ENCODE data around the gene GLT8D1. TPM values are rescaled to one million over a fixed set of nuclear protein-coding genes. Genes with fewer than 3 reads are reported as not detected.

The GLT8D1 gene
- total and polyA plus RNA-seq, 7 donors, result 12.0 to 40.1 (median 20.2) TPM

DNA sequence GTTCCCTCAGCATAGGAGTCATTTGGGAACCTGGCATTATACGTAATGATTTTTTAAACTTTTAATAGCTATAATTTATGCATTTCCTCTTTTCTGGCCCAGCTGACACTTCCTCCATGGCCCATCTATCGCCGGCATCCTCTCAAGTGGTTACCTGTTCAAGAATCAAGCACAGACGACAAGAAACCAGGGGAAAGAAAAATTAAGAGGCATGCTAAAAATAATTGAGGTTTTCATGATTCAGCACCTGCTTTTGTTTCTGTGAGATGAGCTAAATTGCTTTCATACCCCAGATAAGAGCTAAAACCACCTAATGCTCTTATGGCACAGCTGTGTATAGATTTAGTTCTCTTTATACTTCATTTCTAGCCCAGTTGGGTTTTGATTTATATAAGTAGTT, 2.0 kb upstream of the GLT8D1 start:
- TF ChIP-seq, protein P1, sequence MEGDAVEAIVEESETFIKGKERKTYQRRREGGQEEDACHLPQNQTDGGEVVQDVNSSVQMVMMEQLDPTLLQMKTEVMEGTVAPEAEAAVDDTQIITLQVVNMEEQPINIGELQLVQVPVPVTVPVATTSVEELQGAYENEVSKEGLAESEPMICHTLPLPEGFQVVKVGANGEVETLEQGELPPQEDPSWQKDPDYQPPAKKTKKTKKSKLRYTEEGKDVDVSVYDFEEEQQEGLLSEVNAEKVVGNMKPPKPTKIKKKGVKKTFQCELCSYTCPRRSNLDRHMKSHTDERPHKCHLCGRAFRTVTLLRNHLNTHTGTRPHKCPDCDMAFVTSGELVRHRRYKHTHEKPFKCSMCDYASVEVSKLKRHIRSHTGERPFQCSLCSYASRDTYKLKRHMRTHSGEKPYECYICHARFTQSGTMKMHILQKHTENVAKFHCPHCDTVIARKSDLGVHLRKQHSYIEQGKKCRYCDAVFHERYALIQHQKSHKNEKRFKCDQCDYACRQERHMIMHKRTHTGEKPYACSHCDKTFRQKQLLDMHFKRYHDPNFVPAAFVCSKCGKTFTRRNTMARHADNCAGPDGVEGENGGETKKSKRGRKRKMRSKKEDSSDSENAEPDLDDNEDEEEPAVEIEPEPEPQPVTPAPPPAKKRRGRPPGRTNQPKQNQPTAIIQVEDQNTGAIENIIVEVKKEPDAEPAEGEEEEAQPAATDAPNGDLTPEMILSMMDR (IDR thresholded peaks at IDR 0.05), result no peak
- peak overlapping the region; percentile 90 for H3K4me3 ChIP-seq
- intact Hi-C loops (cut with DNase I), result no loop called here
- 85 to 91% (median 89%) methylated on average over 4 of the region's 4 CpGs for WGBS, 3 donors
- no peaks in the 10 kb centered on the region for H3K9me3 ChIP-seq
- ATAC-seq (no peak), DNase-seq (no peak)
- no peaks in the 10 kb centered on the region for H3K27me3 ChIP-seq (ENCODE audit: insufficient read depth in 3 of 3, low read length in 2 of 3)
- H3K4me1 ChIP-seq, result peaks cover 25% of the 10 kb centered on the region
- peaks cover 0 to 45% of the 10 kb centered on the region in 2 donors for H3K36me3 ChIP-seq (ENCODE audit: insufficient read depth in 1 of 2, low read depth in 1 of 2)
- no peak overlapping the region for H3K27ac ChIP-seq

- Histone ChIP-seq H3K27me3 (ENCODE audit: insufficient read depth in 3 of 3, low read length in 2 of 3) (no peaks in the 10 kb centered on the region), H3K4me3 (peak overlapping the region; percentile 90), H3K9me3 (no peaks in the 10 kb centered on the region), H3K4me1 (peaks cover 25% of the 10 kb centered on the region), H3K27ac (peak overlapping the region; percentile 83), H3K36me3 (ENCODE audit: insufficient read depth in 1 of 2, low read depth in 1 of 2) (peaks cover 0 to 28% of the 10 kb centered on the region in 2 donors)
- WGBS, 3 donors, result 0% methylated on average over 24 to 25 of the region's 25 CpGs
- DNase-seq (no peak), ATAC-seq (no peak)
- TF ChIP-seq, protein P1 (IDR thresholded peaks at IDR 0.05), result no peak
- intact Hi-C loops (cut with DNase I), result loop anchor here (2.0 kb wide), 2 partner anchors 19 to 21 kb away; partner anchors contain the start of genes GNL3 (in 1 of the 2) and PBRM1 (in 1 of the 2)
Observed at GRCh38 chr3:52705438-52705687, 228 bp downstream of the GLT8D1 start.

DNA sequence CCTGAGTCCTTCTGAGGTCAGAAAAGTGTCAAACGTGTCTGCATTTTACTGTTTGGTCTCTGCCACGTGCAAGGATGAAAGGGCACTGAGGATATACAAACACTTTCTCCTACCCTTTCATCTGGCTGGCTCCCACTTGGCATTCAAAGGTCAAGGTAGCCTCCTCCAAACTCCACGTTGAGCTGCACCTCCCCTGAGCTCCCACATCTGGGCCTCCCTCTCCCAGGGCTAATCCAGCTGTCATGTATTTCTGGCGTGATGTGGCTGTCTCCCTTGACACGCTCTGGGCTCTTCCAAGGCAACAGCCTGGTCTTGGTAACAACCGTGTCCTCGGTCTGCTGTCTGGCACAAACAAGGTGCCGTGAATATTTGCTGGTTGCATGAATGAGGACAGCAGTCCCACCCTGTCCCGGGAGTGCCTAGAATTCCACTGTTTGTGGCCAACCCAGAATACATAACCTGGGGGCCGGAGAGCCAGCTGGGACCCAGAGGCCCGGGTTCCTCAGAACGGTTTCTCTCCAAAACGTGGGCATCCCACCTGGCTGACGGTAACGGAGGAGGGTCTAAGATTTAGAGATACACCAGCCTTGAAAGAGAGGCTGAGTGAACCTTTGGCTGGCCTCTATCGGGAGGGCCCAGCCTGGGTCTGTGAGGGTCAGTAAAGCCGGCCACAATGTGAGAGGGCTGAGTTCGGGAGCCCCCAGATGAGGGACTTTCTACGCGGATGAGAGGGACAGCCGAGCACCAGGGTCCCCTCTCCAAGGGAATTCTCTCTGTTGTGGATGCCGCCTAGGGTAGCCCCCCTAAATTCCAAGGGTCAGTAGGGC, 767 bp downstream of the GLT8D1 start:
- Histone ChIP-seq H3K27ac (peak overlapping the region; percentile 83), H3K27me3 (ENCODE audit: insufficient read depth in 3 of 3, low read length in 2 of 3) (no peaks in the 10 kb centered on the region), H3K4me1 (peaks cover 25% of the 10 kb centered on the region), H3K36me3 (ENCODE audit: insufficient read depth in 1 of 2, low read depth in 1 of 2) (peaks cover 0 to 30% of the 10 kb centered on the region in 2 donors), H3K4me3 (peak overlapping the region; percentile 90), H3K9me3 (no peaks in the 10 kb centered on the region)
- TF ChIP-seq, protein P1 (IDR thresholded peaks at IDR 0.05), result no peak
- DNase-seq (peak in 1 of 2 donors; percentile 54), ATAC-seq (peak; percentile 3 to 26 (median 13))
- intact Hi-C loops (cut with DNase I), result loop anchor here (2.0 kb wide), 2 partner anchors 18 to 20 kb away; partner anchors contain the start of genes GNL3 (in 1 of the 2) and PBRM1 (in 1 of the 2)
- 1 to 2% (median 2%) methylated on average over 22 of the region's 22 CpGs for WGBS, 3 donors

GRCh38 chr3:52703341-52703740, 2.2 kb downstream of the GLT8D1 start:
- intact Hi-C loops (cut with DNase I), result no loop called here
- 89 to 91% (median 90%) methylated on average over 7 of the region's 7 CpGs for WGBS, 3 donors
- DNase-seq (no peak), ATAC-seq (no peak)
- no peaks in the 10 kb centered on the region for H3K9me3 ChIP-seq
- peak overlapping the region; percentile 1 for H3K27ac ChIP-seq
- H3K27me3 ChIP-seq (ENCODE audit: insufficient read depth in 3 of 3, low read length in 2 of 3), result no peaks in the 10 kb centered on the region
- H3K4me1 ChIP-seq, result peaks cover 25% of the 10 kb centered on the region
- H3K36me3 ChIP-seq (ENCODE audit: insufficient read depth in 1 of 2, low read depth in 1 of 2), result peaks cover 0 to 30% of the 10 kb centered on the region in 2 donors
- no peak overlapping the region for H3K4me3 ChIP-seq
- TF ChIP-seq, protein P1 (IDR thresholded peaks at IDR 0.05), result no peak
